VCaP (cell line): ENCODE measurements around the gene FECH.

Source experiments
- H3K27ac ChIP-seq: fragments of 450-650 bp; 2 replicates; pipeline ENCODE4 v1.5.1; 2017
- CTCF ChIP-seq: fragments of 450-650 bp; conservative IDR thresholded peaks from 2 replicates; pipeline ENCODE4 v1.5.1; 2017; ENCODE audit warnings: mild to moderate bottlenecking, moderate library complexity

FECH gene, protein sequence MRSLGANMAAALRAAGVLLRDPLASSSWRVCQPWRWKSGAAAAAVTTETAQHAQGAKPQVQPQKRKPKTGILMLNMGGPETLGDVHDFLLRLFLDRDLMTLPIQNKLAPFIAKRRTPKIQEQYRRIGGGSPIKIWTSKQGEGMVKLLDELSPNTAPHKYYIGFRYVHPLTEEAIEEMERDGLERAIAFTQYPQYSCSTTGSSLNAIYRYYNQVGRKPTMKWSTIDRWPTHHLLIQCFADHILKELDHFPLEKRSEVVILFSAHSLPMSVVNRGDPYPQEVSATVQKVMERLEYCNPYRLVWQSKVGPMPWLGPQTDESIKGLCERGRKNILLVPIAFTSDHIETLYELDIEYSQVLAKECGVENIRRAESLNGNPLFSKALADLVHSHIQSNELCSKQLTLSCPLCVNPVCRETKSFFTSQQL

DNA sequence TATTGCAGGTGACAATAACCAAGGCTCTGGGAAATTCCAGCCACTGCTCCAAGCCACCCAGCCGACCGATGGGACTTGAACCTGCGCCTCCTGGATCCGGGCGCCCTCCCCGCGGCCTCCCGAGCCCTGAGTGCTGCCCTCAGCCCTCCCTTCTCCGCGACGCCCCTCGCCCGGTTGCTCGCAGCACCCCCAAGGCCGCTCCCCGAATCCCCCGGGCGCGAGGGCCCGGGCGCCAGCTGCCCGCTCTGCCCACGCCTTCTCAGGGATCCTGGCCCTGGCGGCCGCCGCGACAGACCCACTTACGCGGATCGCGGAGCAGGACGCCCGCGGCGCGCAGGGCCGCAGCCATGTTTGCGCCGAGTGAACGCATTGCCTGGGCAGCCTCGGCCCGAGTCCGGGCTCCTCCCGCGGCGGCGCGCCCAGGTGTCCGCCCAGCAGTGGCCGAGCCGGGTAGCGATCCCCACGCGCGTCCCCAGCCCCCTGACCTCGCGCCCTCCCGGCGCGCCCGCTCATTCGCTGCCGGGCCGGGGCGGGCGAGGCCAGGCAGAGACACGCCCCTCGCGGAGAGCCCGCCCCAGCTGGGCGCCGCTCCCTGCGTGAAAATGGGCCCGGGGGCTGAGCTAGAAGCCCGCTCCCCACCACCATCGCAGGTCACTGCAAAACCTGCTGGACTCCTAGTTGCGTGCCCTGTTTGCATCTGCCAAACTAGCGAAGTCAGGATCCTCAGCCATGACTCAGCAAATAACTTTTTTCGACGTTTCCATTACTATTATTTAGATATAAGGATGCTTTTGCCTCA lies at the start of gene FECH:
FECH (minus strand) TSS at position 452 of the 799 bp plus-strand sequence; CDS start at position 370, 82 bp downstream.
- TF ChIP-seq CTCF = no peak
- H3K27ac ChIP-seq = peak within 1 kb of the TSS; percentile 88

DNA sequence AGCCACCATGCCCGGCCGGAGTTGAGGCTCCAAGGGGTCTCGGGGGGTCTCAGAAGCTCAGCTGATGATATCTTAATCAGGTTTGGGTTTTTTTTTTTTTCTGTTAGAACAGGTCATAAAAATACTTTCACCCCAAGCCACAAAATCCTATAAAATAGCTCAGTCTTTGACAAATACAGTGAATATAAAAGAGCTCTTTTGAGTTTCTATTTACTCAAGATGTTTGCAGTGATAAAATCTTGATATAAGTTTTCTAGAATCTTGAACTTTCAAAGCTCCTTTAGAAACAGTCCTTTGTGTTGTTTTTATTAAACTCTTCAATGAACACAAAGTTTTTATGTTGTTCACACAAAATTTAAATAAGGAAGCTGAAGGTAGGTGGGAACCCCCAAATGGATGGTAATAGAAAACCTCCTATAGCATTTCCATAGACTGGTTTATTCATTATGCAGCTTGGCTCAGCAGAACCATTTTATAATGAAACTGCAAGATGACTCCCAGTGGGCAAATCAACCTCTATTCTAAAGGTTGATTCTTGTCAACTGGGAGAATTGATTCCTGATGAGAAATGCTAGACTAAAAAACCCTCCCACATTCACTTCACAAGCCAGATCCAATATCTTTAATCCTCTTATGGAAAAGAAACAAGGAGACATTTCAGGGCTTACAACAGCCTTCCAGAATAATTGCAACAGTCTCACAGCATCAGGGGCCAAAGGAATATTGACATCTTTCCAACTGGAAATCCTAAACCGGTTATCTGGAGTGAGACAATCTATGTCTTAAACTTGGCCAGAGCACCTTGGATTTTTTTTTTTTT lies 48.7 kb upstream of the FECH start:
- no peak for TF ChIP-seq CTCF
- H3K27ac ChIP-seq = peak overlapping the region; percentile 21

GRCh38 chr18:57631697-57632096 lies 45.2 kb upstream of the FECH start:
- no peak for TF ChIP-seq CTCF
- H3K27ac ChIP-seq = no peak overlapping the region

DNA sequence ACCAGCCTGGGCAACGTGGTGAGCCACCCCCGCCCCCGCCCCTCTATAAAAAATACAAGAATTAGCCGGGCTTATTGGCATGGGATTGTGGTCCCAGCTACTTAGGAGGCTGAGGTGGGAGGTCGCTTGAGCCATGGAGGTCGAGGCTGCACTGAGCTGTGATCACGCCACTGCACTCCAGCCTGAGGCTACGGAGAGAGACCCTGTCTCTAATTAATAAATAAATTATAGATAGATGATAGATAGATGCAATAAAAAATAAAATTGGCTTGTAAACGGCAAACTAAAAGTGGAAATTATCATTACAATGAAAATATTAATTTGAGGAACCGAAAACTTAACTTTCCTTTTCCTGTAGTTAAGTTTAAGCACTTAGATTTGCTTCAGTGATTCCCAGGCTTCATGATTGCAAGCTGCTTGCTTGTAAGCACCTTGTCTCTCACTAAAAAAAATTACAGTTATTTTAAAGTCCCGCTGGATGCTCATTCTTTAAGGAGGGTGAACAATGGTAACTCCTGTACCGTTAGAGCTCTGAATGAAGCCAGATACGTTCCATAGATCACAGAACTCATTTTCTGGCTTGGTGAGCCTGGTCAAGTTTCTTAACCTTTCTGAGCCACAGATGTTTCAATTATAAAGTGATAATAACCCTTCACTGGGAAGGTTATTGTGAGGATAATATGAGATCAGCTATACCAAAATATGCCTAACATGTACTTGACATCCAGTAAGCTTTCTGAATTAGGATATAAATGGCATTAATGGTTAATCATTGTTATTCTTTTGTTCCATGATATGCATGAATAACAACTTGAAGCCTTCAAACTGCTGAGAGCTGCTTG lies 44.5 kb upstream of the FECH start:
- H3K27ac ChIP-seq = peak overlapping the region; percentile 75
- TF ChIP-seq CTCF = no peak

- peak; percentile 73 for TF ChIP-seq CTCF
- peak overlapping the region; percentile 75 for H3K27ac ChIP-seq
Observed at GRCh38 chr18:57630002-57630753, 43.7 kb upstream of the FECH start.

DNA sequence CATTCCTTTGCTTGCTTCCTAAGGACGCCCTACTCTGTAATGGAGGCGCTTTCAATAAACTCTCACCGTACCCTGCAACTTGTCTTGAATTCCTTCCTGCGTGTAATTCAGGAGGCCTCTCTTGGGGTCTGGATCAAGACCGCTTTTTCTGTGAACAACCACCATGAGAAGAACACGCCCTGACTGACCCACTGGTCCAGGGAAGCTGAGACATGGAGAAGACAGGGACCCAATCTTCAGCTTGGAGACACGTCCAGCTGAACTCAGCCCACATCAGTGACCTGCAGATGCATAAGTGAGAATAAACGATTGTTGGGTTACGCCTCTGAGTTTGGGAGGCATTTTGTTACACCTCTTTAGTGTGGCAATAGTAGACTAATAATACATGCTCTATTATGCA lies 42.9 kb upstream of the FECH start:
- no peak for TF ChIP-seq CTCF
- H3K27ac ChIP-seq = peak overlapping the region; percentile 75; the same call in 1 of the 2 replicates
